Hematopoietic multipotent progenitor cell treated with erythropoietin and hydrocortisone succinate and interleukin-3 and kit ligand, for 17 days (in vitro differentiated cells): ENCODE data around the gene LPCAT1.

ENCODE experiments used
- DNase-seq: peaks from one replicate; pipeline ENCODE4 v3.0.0-alpha.2; 2015; ENCODE audit warnings: low spot score

LPCAT1 gene

GRCh38 chr5:1421521-1422341 is 102.0 kb downstream of the LPCAT1 start:
- no peak for DNase-seq

DNA sequence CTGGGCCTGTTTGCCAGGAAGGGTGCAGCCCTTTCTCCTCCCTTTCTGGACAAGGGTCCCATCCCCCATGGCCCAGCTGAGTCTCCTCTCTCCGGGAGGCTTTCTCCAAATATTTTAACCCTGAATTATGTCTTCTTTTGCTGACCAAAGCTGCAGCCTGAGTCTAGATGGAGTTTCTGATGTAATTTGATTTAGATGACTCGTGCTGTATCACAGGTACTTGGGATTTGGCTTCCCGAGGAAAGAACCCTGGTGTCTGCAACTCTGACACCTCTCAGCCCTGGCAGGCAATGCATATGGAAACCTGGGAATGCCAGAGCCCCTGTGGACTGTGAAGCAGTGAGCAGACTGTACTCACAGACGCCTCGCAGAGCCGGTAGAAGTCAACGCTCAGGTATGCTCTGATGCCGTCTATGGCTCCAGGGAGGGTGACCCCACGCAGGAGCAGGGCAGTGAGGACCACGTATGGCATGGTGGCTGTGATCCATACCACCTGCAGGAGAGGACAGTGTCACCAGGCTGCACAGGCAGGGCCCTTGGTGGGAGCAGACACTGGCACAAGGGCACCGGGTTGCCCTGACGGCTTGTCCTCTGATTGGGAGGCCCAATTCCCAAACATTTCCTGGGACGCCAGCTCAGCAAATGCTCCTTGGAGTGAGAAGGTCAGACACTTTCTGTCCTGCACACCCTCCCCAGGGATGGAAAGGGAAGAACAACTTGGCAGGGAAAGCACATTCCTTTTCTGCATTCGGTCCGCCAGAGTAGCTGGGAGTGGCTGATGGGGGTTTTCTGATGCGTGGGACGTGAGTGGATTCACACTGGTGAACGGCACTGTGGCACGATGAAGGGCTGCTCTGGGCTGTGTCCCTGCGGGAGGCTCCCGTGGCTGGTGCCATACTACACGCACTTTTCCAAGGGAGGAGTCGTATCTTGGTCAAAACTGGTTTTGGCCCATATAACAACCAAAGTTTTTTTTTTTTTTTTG is 103.3 kb downstream of the LPCAT1 start:
- DNase-seq = no peak

DNA sequence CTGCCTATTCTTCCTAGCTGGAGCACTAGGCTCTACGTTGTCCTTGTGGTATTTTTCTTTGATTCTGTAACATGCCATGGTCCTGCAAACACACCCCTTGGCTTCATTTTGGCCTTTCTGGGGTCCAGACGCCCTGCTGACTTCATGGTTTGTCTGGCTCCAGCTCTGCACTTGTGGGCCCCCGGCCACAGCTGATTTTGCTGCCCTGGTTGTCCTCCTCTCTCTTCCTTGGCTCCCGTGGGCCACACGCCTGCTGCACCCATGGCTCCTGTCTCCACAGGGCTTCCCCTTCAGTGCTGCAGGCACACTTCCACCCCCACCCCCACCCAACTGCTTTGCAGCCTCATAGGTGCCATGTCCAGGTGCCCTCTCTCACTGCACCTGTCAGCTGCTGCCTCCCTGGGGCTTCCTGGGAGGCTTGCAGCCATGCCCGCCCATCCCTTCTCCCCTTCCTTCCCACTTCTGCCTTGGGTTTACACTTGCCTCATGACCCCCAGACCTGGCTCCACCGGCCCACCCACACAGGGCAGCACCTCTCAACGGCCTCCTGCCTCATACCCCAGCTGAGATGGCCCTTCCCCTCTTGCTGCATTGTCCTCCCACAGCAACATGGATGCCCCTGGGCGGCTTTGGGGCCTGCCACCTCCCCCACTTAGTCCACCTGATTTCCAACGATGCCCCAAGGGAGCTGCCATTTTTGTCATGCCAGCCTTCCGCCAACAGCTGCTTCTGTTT is 104.1 kb downstream of the LPCAT1 start:
- DNase-seq = no peak

DNA sequence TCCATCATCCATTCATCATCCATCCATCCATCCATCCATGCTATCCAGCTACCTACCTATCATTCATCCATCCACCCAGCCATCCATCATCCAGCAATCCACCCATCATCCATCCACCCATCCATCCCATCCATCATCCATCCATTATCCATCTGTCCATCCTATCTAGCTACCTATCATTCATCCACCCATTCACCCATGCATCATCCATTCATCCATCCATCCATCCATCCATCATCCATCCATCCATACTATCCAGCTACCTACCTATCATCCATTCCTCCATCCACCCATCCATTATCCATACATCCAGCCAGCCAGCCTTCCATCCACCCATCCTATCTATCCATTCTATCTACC is 104.9 kb downstream of the LPCAT1 start:
- DNase-seq = no peak

GRCh38 chr5:1418238-1418920 is 105.4 kb downstream of the LPCAT1 start:
- no peak for DNase-seq

DNA sequence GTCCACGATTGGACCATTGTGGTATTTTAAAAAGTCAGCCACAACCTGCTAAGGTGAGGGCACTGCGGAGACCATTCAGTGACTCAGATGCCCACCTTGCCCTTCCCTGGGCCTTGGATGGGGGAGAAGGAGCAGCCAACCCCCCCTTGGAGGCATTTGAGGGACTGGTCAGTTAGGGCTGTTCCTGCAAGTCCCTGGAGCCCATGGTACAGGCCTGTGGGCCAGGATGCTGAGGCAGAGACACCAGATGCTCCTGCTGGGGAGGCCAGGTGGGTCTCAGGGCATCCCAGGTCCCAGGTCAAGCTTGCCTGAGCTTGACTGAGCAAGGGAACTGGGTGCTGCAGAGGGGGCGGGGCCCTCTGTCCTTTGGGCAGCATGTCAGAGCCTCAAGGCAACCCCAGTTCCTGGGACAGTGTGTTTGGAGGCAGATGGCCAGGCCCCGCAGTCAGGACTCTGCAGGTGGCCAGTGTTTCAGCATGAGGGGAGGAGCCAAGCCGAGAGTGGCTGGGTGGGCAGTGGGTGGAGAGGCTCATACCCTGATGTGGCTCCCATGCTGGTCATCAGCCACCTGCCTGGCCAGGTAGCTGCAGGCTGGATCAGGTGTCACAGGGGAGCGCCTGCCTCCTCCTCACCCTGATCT is 106.1 kb downstream of the LPCAT1 start:
- DNase-seq = no peak

DNA sequence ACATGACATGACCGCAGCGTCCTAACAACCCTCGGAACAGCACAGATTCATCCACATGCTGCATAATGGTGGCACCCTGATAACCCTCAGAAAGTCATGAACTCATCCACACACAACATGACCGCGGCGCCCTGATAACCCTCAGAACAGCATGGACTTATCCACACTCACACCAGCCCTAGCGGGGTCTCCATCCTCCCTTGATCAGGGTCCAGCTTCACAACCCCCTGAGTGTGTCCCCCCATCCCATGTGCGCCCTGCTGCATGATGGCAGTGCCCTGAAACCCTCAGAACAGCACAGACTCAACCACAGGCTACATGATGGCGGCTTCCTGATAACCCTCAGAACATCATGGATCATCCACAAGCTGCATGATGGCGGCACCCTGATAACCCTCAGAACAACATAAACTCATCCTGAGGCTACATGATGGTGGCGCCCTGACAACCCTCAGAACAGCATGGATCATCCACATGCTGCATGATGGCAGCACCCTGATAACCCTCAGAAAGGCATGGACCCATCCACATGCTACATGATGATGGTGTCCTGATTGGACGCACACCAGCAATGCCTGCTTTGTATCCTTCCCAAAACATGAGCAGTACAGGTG is 106.8 kb downstream of the LPCAT1 start:
- DNase-seq = no peak

GRCh38 chr5:1415626-1416360 is 108.0 kb downstream of the LPCAT1 start:
- DNase-seq = no peak

- no peak for DNase-seq
Observed at GRCh38 chr5:1415059-1415425, 108.7 kb downstream of the LPCAT1 start.

- DNase-seq = no peak
Observed at GRCh38 chr5:1414311-1415058, 109.3 kb downstream of the LPCAT1 start.

DNA sequence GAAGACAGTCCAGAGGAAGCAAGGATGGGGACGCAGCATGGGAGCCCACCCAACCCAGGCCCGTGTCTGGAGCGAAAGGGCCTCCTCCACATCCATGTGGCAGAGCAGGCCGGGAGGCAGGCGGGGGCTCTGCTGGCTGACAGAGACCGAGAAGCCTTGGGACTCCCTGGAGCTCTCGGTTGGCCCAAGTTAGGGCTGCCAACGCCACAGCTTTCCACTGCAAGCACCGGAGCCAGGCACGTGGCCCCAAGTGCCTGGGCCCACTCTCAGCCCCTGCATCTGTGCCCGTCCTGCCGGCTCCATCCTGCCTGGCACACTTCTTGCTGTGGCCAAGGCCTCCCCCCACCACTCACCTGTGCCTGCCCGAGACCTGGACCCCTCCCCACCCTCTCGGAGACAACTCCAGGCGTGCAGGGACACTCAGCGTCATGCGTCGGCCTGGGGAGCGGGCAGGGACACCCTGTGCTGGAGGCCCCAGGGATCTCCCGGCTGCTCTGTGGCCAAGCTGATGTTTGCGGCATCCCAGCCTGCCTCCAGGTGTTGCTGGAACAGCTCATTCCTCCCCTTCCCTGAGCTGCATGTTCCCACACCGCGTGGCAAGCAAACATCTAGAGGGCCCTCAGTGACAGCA is 110.0 kb downstream of the LPCAT1 start:
- DNase-seq = no peak

DNA sequence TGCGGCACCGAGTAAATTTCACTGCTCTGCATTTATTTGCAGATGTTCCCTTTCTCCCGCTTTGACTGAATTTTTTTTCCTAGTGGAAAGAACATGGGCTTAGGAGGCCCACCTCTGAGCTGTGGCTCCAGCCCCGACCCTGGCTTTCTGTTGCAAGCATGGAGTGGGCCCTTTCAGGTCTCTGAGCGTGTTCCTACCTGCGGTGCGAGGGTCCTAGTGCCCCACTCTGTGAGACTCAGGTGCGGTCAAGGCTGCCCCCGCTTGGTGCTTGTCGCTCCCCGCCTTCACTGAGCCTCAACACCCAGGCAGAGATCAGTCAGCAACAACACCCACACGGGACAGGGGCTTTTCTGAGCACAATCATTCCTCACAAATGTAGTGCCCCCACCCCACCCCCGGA is 110.5 kb downstream of the LPCAT1 start:
- no peak for DNase-seq

DNA sequence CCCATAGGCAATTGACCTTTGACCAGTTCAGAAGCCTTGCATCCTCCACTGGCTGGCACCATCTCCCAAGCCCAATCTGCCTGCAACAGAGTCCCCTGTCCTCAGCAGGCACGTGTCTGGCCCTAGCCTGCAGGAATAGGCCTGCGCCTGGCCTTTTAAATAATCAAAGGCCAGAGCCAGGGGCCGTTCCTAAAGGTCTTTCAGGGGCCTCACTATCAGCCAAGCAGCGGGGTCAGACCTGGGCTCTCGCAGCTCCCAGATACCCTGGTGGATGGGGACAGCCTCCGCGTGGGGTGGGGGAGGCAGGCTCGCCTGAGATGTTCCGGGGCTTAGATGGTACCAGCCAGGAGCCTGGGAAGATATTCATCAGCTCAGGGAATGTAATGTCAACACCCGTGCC is 111.1 kb downstream of the LPCAT1 start:
- no peak for DNase-seq

- no peak for DNase-seq
Observed at GRCh38 chr5:1412163-1412562, 111.6 kb downstream of the LPCAT1 start.
